AG04450 (cell line): ENCODE measurements around the gene CDKAL1. TPM values are rescaled to one million over a fixed set of nuclear protein-coding genes. Genes with fewer than 3 reads are reported as not detected.

Experiments used
- CTCF ChIA-PET: fragments of 300-600, 350-600 bp; formaldehyde crosslinking; extraction: SDS; loops from one replicate; lab custom pipeline; 2022; ENCODE audit warnings: antibody characterized with exemption, inconsistent platforms; lab: Charles Lee
- POLR2A ChIA-PET: fragments of 350-600 bp; formaldehyde crosslinking; extraction: SDS; loops from one replicate; lab custom pipeline; 2021; ENCODE audit warnings: antibody characterized with exemption, inconsistent platforms; lab: Yijun Ruan, JAX
- DNase-seq: peaks from one replicate; pipeline ENCODE4 v3.0.0-alpha.2; 2011; ENCODE audit warnings: low read depth, low spot score
- H3K27ac ChIP-seq: one replicate; pipeline ENCODE4 v1.5.1; 2012; ENCODE audit warnings: low read depth, low read length, control low read depth
- H3K27me3 ChIP-seq: one replicate; pipeline ENCODE4 v1.6.0; 2012; ENCODE audit warnings: low read length; ENCODE audit not compliant: control insufficient read depth, insufficient read depth
- H3K4me3 ChIP-seq: 2 replicates; pipeline ENCODE4 v1.5.1; 2011; ENCODE audit warnings: mild to moderate bottlenecking, low read depth, low read length, control low read depth
- H3K9me3 ChIP-seq: 2 replicates; pipeline ENCODE4 v1.5.1; 2012; ENCODE audit warnings: low read length; ENCODE audit not compliant: control insufficient read depth, insufficient read depth
- CTCF ChIP-seq: IDR thresholded peaks from 2 replicates; pipeline ENCODE4 v1.5.1; 2011; ENCODE audit warnings: low read depth, low read length, control low read depth, inconsistent platforms
- polyA plus RNA-seq: library from polyadenylated mRNA; depleted of rRNA; stranded (reverse); fragments of >200 nt; gene quantifications from 2 replicates; pipeline ENCODE4 v1.2.3, GENCODE V29; 2011

Gene CDKAL1
- polyA plus RNA-seq, 1 experiment = 9.2 TPM

DNA sequence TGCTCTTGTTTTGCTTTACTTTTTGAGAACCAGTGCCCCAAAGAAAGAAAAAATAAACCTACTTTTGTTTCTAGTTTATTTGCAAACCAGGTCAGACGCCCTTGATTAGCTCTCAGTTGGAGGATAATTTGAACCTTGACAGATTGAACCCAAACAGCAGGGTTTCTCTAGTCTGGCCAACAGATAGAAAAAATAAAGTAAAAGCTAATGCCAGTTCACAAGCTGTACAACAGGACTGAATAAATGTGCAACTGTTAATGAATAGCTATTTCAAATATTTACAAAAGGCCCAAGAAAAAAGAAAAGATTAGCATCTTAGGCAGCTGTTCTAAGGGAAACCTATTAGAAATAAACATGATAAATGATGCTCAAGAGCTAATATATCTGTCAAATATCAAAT lies 331.8 kb downstream of the CDKAL1 start:
- Histone ChIP-seq H3K9me3 (no peaks in the 10 kb centered on the region), H3K27ac (no peak overlapping the region), H3K4me3 (no peak overlapping the region), H3K27me3 (no peaks in the 10 kb centered on the region)
- DNase-seq = no peak
- CTCF ChIA-PET = no interaction called here
- TF ChIP-seq CTCF = no peak
- POLR2A ChIA-PET = no interaction called here

DNA sequence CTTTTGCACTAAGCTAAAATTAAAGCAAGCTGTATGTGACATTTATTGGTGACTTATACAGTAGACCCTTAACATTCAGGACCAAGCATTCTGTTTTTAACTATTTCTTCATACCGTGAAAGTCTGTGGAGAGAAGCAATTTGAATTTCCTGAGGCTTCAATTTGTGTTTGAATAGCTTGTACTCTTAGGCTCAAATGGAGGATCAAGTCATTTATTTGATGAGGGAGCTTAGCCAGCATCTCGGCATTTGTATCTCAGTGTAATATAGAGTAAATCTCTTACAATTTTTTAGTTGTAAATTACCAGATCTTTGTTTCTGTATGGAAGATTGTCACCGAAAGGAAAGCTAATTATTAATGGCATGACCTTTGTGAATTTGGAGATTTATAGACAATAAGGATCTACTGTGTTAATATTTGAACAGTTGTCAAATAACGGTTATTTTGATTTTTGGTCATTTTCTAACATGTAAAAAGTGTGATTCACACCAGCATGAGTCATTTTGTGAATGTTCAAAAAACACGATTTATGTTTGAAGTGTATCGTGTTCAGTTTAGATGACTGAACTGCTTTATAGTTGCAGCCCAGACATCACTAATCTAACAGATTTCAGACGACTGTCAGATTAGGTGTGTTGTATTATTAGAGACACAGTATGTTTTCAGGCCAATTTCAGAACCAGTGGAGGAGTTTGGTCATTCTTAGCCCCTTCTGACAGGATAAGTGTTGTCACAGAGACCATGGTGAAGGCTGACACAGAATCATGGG lies 332.9 kb downstream of the CDKAL1 start:
- TF ChIP-seq CTCF = no peak
- ChIA-PET CTCF (no interaction called here), POLR2A (no interaction called here)
- no peak for DNase-seq
- no peak overlapping the region for H3K4me3 ChIP-seq
- H3K27ac ChIP-seq = no peak overlapping the region
- no peaks in the 10 kb centered on the region for H3K9me3 ChIP-seq
- no peaks in the 10 kb centered on the region for H3K27me3 ChIP-seq

DNA sequence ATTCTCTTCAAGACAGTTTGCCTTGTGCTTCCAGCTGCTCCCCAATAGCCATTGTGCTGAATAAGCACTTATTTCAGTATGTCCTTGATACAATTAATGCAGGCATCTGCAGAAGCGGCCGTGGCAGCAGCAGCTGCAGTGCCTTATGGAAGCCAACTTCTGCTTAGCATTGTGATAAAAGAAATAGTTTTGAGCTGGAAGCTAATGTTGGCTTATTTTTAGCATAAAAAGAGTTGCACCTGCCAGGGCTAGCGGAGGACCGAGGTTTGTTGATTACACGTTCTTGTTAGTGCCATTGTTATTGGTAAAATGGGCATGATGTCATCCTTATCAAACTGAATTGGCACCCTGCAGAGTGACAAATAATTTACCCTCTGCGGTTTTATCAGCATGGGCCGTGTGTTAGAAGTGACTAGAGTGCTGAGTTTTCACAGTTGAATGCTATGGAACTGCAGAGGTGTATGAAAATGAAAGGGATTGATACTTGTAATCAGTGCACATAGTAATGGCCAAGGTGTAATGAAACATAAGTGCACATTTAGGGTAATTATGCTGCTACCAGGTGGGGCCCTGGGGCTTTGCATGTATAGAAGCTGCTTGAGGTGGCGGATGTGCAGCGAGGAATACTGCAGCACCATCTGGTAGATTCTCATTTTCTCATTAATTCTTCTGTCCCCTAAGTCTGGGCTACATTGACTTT lies 334.3 kb downstream of the CDKAL1 start:
- CTCF ChIA-PET = interaction anchor here (0.9 to 1.6 kb wide), 2 partner anchors 305 to 720 kb away, joined by 4 to 7 read pairs; no protein-coding TSS in a partner anchor
- H3K27ac ChIP-seq = no peak overlapping the region
- H3K9me3 ChIP-seq = no peaks in the 10 kb centered on the region
- no peak overlapping the region for H3K4me3 ChIP-seq
- no peak for TF ChIP-seq CTCF
- DNase-seq = no peak
- POLR2A ChIA-PET = no interaction called here
- no peaks in the 10 kb centered on the region for H3K27me3 ChIP-seq

- no peaks in the 10 kb centered on the region for H3K27me3 ChIP-seq
- no peak for TF ChIP-seq CTCF
- no peak for DNase-seq
- CTCF ChIA-PET = no interaction called here
- POLR2A ChIA-PET = no interaction called here
- no peak overlapping the region for H3K4me3 ChIP-seq
- no peaks in the 10 kb centered on the region for H3K9me3 ChIP-seq
- H3K27ac ChIP-seq = no peak overlapping the region
Measured at GRCh38 chr6:20870021-20870420, 335.8 kb downstream of the CDKAL1 start.

GRCh38 chr6:20870493-20870892 lies 336.2 kb downstream of the CDKAL1 start:
- Histone ChIP-seq H3K27ac (no peak overlapping the region), H3K9me3 (no peaks in the 10 kb centered on the region), H3K27me3 (no peaks in the 10 kb centered on the region), H3K4me3 (no peak overlapping the region)
- TF ChIP-seq CTCF = no peak
- CTCF ChIA-PET = no interaction called here
- no peak for DNase-seq
- POLR2A ChIA-PET = no interaction called here
